Cerebellar nuclear complex (tissue), 1 donor: ENCODE data around the gene MSI2.

Source experiments
- DNase-seq, 2 experiments: peaks; one replicate each; lab custom pipeline; 2025; lab: John Stamatoyannopoulos, UW

Gene MSI2

GRCh38 chr17:57638284-57638683, 382.0 kb downstream of the MSI2 start:
- DNase-seq: no peak

GRCh38 chr17:57639381-57639780, 383.1 kb downstream of the MSI2 start:
- DNase-seq: no peak

- DNase-seq: no peak
These were observed 383.8 kb downstream of the MSI2 start for GRCh38 chr17:57640079-57640478.

- no peak for DNase-seq
These were observed 385.4 kb downstream of the MSI2 start for GRCh38 chr17:57641761-57642160.

GRCh38 chr17:57643062-57643461, 386.7 kb downstream of the MSI2 start:
- no peak for DNase-seq

- peak in 1 of 2 experiments; percentile 6 for DNase-seq
These were observed 388.0 kb downstream of the MSI2 start for GRCh38 chr17:57644326-57644725.

GRCh38 chr17:57645950-57646665, 389.8 kb downstream of the MSI2 start:
- DNase-seq: no peak

- no peak for DNase-seq
These were observed 392.4 kb downstream of the MSI2 start for GRCh38 chr17:57648720-57649119.

GRCh38 chr17:57649191-57649590, 392.9 kb downstream of the MSI2 start:
- no peak for DNase-seq

- no peak for DNase-seq
These were observed 393.6 kb downstream of the MSI2 start for GRCh38 chr17:57649731-57650484.

- no peak for DNase-seq
These were observed 394.2 kb downstream of the MSI2 start for GRCh38 chr17:57650548-57650947.

GRCh38 chr17:57651451-57651850, 395.1 kb downstream of the MSI2 start:
- DNase-seq: no peak

- DNase-seq: no peak
These were observed 395.7 kb downstream of the MSI2 start for GRCh38 chr17:57651996-57652395.

GRCh38 chr17:57652811-57653210, 396.5 kb downstream of the MSI2 start:
- DNase-seq: no peak

- DNase-seq: no peak
These were observed 397.0 kb downstream of the MSI2 start for GRCh38 chr17:57653279-57653678.

- DNase-seq: no peak
These were observed 397.9 kb downstream of the MSI2 start for GRCh38 chr17:57654040-57654775.

- no peak for DNase-seq
These were observed 399.2 kb downstream of the MSI2 start for GRCh38 chr17:57655553-57655952.

- DNase-seq: peak in 1 of 2 experiments; percentile 31
These were observed 400.9 kb downstream of the MSI2 start for GRCh38 chr17:57657211-57657610.

- DNase-seq: no peak
These were observed 405.7 kb downstream of the MSI2 start for GRCh38 chr17:57662041-57662440.

- DNase-seq: peak; percentile 91 to 96
These were observed 406.5 kb downstream of the MSI2 start for GRCh38 chr17:57662644-57663308.

GRCh38 chr17:57663326-57664070, 407.2 kb downstream of the MSI2 start:
- no peak for DNase-seq
